GM19438 (cell line): ENCODE measurements around the gene VPS33A.

Source experiments
- ATAC-seq: cut with Tn5 transposase; IDR thresholded peaks from one replicate; pipeline ENCODE4 v1.9.1; 2021; ENCODE audit warnings: low read depth; ENCODE audit not compliant: unreplicated experiment

Gene VPS33A

GRCh38 chr12:122184517-122184916 lies 81.8 kb downstream of the VPS33A start:
- ATAC-seq = no peak

DNA sequence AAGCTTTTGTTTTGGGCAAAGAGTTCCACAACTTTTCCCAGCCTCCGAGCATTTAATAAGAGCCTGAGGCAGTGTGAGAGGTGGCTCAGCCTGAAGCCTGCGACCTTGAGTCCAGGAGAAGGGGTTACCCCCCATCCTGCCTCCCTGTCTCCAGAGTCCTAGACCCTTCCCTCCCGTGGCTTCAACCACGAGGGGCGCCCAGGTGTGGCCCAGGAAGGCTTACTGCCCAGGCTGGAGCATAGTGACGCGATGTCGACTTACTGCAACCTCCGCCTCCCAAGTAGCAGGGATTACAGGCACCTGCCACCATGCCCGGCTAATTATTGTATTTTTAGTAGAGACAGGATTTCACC lies 82.7 kb downstream of the VPS33A start:
- ATAC-seq = no peak

GRCh38 chr12:122182887-122183587 lies 83.3 kb downstream of the VPS33A start, which contains the start of gene LRRC43:
Gene LRRC43, plus strand, starts transcription at chr12:122183123. Its CDS starts 22 bp downstream, at chr12:122183145.
- no peak for ATAC-seq
